ENCODE results near the gene FGFR2.

FGFR2 gene

DNA sequence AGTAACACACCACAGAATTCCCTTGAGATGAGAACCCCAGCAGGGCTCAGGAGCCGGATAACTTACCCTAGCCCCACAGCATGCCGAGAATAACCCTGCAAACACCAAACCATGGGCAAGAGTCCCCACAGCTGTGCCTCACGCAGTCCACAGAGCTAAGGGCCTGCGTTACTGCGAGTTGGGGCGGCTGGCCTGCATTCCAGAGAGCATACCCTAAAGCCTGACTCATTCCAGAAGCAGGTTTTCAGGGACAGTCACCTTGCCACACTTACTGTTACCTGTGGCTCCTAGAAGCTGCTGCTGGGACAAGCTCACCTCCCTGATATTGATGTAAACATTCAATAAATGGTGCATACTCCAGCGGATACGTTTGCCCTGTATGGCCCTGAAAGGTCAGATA, 18.6 kb downstream of the FGFR2 start:
- Mint-ChIP-seq H3K27me3 (ENCODE audit: low read depth, poor library complexity) (peaks cover 12% of the 10 kb centered on the region), H3K9me3 (peaks cover 4% of the 10 kb centered on the region), H3K36me3 (ENCODE audit: low read depth) (peaks cover 16% of the 10 kb centered on the region), H3K4me3 (peak overlapping the region; percentile 52), H3K4me1 (peaks cover 69% of the 10 kb centered on the region), H3K27ac (peak overlapping the region; percentile 79)
- DNase-seq, result no peak
- TF ChIP-seq, protein P1, sequence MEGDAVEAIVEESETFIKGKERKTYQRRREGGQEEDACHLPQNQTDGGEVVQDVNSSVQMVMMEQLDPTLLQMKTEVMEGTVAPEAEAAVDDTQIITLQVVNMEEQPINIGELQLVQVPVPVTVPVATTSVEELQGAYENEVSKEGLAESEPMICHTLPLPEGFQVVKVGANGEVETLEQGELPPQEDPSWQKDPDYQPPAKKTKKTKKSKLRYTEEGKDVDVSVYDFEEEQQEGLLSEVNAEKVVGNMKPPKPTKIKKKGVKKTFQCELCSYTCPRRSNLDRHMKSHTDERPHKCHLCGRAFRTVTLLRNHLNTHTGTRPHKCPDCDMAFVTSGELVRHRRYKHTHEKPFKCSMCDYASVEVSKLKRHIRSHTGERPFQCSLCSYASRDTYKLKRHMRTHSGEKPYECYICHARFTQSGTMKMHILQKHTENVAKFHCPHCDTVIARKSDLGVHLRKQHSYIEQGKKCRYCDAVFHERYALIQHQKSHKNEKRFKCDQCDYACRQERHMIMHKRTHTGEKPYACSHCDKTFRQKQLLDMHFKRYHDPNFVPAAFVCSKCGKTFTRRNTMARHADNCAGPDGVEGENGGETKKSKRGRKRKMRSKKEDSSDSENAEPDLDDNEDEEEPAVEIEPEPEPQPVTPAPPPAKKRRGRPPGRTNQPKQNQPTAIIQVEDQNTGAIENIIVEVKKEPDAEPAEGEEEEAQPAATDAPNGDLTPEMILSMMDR (IDR thresholded peaks at IDR 0.05), result no peak

DNA sequence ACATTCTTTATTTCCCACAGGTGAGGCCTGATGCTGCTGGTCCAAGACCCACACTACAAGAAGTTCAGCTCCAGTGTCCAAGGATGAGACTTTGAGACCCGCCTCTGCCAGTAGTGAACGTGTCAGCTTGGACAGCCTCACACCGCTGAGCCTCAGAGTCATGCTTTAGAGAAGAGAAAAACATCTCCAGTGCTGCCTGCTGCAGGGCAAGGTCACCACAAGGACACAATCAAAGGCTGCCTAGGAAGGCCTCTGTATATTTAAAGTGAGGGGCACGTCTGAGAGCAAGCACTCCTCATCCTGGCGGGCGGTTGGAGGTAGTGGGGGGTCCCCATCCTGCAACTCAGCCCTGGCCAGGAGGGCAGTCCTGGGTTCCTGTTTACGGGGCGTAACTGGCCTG, 19.3 kb downstream of the FGFR2 start:
- DNase-seq, result no peak
- Mint-ChIP-seq H3K27me3 (ENCODE audit: low read depth, poor library complexity) (peaks cover 12% of the 10 kb centered on the region), H3K27ac (no peak overlapping the region), H3K4me3 (peak overlapping the region; percentile 23), H3K36me3 (ENCODE audit: low read depth) (peaks cover 14% of the 10 kb centered on the region), H3K9me3 (peaks cover 2% of the 10 kb centered on the region), H3K4me1 (peaks cover 73% of the 10 kb centered on the region)
- TF ChIP-seq, protein P1 (IDR thresholded peaks at IDR 0.05), result no peak

DNA sequence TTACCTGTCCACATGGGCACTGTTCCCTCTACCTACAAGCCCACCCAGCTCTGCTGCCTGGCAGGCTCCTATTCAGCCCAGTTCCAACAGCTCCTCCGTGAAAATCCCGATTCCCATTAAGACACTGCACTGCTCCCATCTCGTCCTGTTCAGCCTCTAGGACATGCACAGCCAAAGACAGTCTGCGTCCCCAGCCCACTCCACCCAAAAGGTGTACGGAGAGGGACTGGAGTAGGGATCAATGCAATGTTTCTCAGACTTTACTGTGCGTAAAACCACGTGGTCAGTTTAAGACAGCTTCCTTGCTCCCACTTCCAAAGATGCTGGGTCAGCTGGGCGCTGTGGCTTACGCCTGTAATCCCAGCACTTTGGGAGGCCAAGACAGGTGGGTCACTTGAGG, 19.9 kb downstream of the FGFR2 start:
- H3K27ac Mint-ChIP-seq, result no peak overlapping the region
- no peak overlapping the region for H3K4me3 Mint-ChIP-seq
- H3K9me3 Mint-ChIP-seq, result no peaks in the 10 kb centered on the region
- TF ChIP-seq, protein P1 (IDR thresholded peaks at IDR 0.05), result no peak
- no peak for DNase-seq
- H3K27me3 Mint-ChIP-seq (ENCODE audit: low read depth, poor library complexity), result peaks cover 12% of the 10 kb centered on the region
- peaks cover 7% of the 10 kb centered on the region for H3K36me3 Mint-ChIP-seq (ENCODE audit: low read depth)
- H3K4me1 Mint-ChIP-seq, result peaks cover 80% of the 10 kb centered on the region

DNA sequence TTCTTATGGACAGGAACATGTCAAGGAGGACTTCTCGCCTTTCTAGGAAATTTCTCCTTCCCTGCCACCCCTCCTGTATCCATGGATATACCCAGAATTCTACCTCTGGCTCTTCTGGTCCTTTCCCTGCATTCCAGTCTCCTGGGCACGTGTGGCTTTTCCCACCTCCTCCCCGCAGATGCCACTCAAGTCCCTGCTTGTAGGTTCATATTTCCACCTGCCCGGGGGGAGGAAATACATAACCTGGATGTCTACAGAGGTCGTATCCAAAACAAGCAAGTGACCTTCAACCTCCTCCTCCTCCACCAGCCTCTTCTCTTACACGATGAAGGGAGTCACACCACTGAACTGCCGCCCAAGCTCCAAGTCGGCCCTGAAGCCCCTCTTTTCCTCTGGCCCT, 20.7 kb downstream of the FGFR2 start:
- no peak for DNase-seq
- H3K27me3 Mint-ChIP-seq (ENCODE audit: low read depth, poor library complexity), result peaks cover 9% of the 10 kb centered on the region
- H3K4me3 Mint-ChIP-seq, result peak overlapping the region; percentile 37
- peak overlapping the region; percentile 92 for H3K27ac Mint-ChIP-seq
- H3K4me1 Mint-ChIP-seq, result peaks cover 82% of the 10 kb centered on the region
- TF ChIP-seq, protein P1 (IDR thresholded peaks at IDR 0.05), result no peak
- H3K9me3 Mint-ChIP-seq, result no peaks in the 10 kb centered on the region
- no peaks in the 10 kb centered on the region for H3K36me3 Mint-ChIP-seq (ENCODE audit: low read depth)

DNA sequence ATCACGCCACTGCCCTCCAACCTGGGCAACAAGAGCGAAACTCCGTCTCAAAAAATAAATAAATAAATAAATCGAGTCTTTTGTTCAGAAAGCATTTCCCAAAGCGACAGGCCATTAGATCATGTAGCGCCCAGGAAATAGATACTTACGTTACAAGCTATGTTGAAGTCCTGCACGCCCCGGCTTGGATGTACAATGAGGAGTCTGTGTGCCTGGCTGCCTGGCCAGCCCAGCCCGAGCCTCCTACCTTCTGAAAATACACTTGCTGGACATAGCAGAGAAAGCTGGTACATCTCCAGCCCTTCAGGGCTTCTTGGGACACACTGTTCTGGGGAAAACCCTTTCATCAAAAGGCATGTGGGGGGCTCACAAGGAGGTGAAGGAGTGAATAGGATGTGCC, 22.1 kb downstream of the FGFR2 start:
- TF ChIP-seq, protein P1 (IDR thresholded peaks at IDR 0.05), result no peak
- Mint-ChIP-seq H3K4me3 (no peak overlapping the region), H3K9me3 (no peaks in the 10 kb centered on the region), H3K4me1 (peaks cover 75% of the 10 kb centered on the region), H3K27ac (no peak overlapping the region), H3K36me3 (ENCODE audit: low read depth) (no peaks in the 10 kb centered on the region), H3K27me3 (ENCODE audit: low read depth, poor library complexity) (peaks cover 9% of the 10 kb centered on the region)
- DNase-seq, result no peak

DNA sequence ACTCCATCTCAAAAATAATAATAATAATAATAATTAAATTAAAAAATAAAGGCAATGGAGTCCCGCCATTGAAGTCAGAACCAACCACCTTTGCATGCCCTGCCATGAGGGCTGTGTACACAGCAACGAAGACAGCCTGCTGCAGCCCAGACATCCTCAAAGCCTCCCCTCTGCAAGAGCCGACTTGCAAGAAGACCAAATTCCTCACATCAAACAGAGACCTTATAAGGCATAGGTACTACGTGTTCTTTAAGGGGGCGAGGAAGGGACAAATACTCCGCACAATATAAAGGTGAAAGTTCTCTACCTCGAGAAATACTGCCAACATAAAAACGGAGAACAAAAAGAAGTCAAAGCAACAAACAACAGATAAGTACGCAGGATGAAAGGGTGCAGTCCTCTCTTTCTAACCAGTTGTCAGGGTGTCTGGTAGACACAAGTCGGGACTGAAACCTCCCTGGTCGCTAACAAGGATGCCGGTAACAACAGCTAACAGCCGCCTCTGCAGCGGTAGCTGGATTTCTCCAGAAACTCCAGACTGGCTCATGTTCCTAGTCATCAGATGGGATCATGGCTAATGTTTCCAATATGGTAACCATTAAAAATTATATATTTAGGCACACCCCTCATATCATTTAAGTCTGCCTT, 23.6 kb downstream of the FGFR2 start:
- H3K4me1 Mint-ChIP-seq, result peaks cover 72% of the 10 kb centered on the region
- H3K27ac Mint-ChIP-seq, result no peak overlapping the region
- H3K9me3 Mint-ChIP-seq, result no peaks in the 10 kb centered on the region
- TF ChIP-seq, protein P1 (IDR thresholded peaks at IDR 0.05), result no peak
- H3K4me3 Mint-ChIP-seq, result no peak overlapping the region
- peaks cover 13% of the 10 kb centered on the region for H3K27me3 Mint-ChIP-seq (ENCODE audit: low read depth, poor library complexity)
- no peak for DNase-seq
- H3K36me3 Mint-ChIP-seq (ENCODE audit: low read depth), result peaks cover 2% of the 10 kb centered on the region

Data from nephron progenitor cell (in vitro differentiated cells).